ENCODE results near the gene FOXP1. TPM values are rescaled to one million over a fixed set of nuclear protein-coding genes. Genes with fewer than 3 reads are reported as not detected.

The FOXP1 gene
- total and polyA plus RNA-seq, 12 donors: 7.6 to 42.7 (median 24.3) TPM

DNA sequence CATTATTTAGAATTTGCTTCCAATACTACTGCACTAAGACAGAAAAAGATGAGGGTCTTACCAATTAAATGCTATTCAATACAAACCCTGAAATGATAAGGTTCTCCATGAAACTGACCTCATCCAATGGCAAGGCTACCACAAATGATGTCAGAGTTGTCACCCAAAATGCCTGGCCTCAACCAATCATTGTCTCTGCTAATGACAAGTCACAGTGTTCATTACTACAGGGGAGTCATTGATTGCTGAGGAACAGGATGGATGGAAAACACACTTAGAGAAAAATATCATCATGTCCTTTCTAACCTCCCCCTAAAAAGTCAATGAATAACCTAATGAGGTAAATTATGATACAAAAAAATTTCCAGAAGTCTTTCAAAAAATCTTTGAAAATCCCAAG lies 91.0 kb downstream of the FOXP1 start:
- intact Hi-C loops (cut with DNase I): no loop called here
- H3K36me3 ChIP-seq (replicated peaks in 1 of 2): no peaks in the 10 kb centered on the region
- no peaks in the 10 kb centered on the region for H3K27me3 ChIP-seq
- TF ChIP-seq CTCF (IDR thresholded peaks at IDR 0.05) (no peak), POLR2A (IDR thresholded peaks at IDR 0.05) (no peak)
- H3K27ac ChIP-seq: no peak overlapping the region
- no peak overlapping the region for H3K4me3 ChIP-seq
- H3K9me3 ChIP-seq (replicated peaks in 1 of 3): peaks cover 0 to 5% (median 0%) of the 10 kb centered on the region in 3 donors
- H3K4me1 ChIP-seq (replicated peaks in 1 of 2): peaks cover 6 to 16% of the 10 kb centered on the region in 2 donors
- DNase-seq: no peak

DNA sequence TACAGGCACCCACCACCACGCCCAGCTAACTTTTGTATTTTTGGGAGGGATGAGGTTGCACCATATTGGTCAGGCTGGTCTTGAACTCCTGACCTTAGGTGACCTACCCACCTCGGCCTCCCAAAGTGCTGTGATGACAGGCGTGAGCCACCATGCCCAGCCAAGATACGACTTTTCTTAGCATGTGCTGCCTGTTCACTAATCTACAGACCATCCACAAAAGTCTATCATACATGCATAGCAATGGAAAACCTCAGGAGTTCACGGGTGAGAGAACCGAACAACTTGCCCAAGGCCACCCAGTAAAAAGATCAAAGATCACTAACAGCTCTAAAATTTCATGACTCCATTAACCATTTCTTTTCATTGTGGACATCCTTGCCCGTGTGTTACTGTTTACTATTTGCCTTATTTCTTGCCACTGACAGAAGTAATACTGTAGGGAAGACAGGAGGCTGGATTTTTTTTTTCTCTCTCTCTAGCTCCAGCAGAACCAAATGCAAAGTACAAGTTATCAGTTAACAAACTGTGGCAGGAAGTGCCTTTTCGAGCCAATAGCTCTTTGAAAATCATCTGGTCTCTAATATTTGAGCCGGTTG lies 92.3 kb downstream of the FOXP1 start:
- intact Hi-C loops (cut with DNase I): no loop called here
- no peak for DNase-seq
- Histone ChIP-seq H3K27me3 (no peaks in the 10 kb centered on the region), H3K36me3 (replicated peaks in 1 of 2) (no peaks in the 10 kb centered on the region), H3K4me3 (no peak overlapping the region), H3K27ac (no peak overlapping the region), H3K4me1 (replicated peaks in 1 of 2) (peaks cover 3 to 5% of the 10 kb centered on the region in 2 donors), H3K9me3 (replicated peaks in 1 of 3) (peaks cover 0 to 5% (median 0%) of the 10 kb centered on the region in 3 donors)
- WGBS, 4 donors: 85 to 93% (median 91%) methylated on average over 9 of the region's 9 CpGs
- TF ChIP-seq POLR2A (IDR thresholded peaks at IDR 0.05) (no peak), CTCF (IDR thresholded peaks at IDR 0.05) (no peak)

DNA sequence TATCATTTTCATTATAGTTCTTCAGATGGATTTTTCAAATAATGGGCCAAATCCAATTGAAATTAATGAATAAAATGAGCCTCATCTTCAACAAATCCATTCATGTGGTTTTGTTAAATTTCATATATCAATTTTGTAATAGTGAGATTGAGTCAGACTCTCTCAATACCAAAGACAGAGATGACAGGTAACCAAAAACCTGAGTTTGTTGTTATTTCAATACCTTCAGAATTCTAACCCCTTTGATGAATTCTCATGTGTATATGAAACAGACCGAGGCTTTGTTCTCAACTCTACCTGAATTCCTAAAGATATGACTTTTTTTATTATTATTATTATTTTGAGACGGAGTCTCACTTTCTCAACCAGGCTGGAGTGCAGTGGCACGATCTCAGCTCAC lies 92.8 kb downstream of the FOXP1 start:
- Histone ChIP-seq H3K4me1 (replicated peaks in 1 of 2) (no peaks in the 10 kb centered on the region), H3K4me3 (no peak overlapping the region), H3K36me3 (replicated peaks in 1 of 2) (no peaks in the 10 kb centered on the region), H3K27me3 (no peaks in the 10 kb centered on the region), H3K9me3 (replicated peaks in 1 of 3) (peaks cover 0 to 5% (median 0%) of the 10 kb centered on the region in 3 donors), H3K27ac (no peak overlapping the region)
- TF ChIP-seq CTCF (IDR thresholded peaks at IDR 0.05) (no peak), POLR2A (IDR thresholded peaks at IDR 0.05) (no peak)
- DNase-seq: no peak
- intact Hi-C loops (cut with DNase I): no loop called here
- 95 to 100% (median 99%) methylated on average over 3 of the region's 3 CpGs for WGBS, 4 donors

DNA sequence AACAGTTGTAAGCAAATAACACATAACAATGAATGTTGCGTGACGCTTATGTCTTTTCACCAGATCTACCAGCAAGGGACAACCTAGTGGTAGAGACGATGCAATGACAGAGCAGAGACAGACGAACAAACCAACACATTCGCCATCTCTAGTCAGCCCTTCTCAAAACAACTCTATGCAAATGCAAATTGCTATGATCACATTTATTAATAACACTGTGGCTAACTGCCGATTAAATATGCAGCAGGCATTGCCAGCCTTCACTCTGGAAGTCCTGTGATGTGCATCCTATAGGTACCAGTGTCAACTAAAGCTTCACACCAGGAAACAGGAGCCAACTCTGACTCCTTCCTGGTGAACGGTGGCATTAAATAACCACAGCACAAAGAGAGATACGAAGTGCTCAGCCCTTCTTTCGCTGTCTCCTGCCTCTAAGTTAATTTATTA lies 94.2 kb downstream of the FOXP1 start:
- no peak overlapping the region for H3K27ac ChIP-seq
- no peaks in the 10 kb centered on the region for H3K4me1 ChIP-seq (replicated peaks in 1 of 2)
- DNase-seq: no peak
- H3K9me3 ChIP-seq (replicated peaks in 1 of 3): peaks cover 0 to 5% (median 0%) of the 10 kb centered on the region in 3 donors
- intact Hi-C loops (cut with DNase I): no loop called here
- H3K27me3 ChIP-seq: no peaks in the 10 kb centered on the region
- WGBS, 4 donors: 88 to 94% (median 93%) methylated on average over 9 of the region's 9 CpGs
- H3K36me3 ChIP-seq (replicated peaks in 1 of 2): no peaks in the 10 kb centered on the region
- H3K4me3 ChIP-seq: no peak overlapping the region
- TF ChIP-seq CTCF (IDR thresholded peaks at IDR 0.05) (no peak), POLR2A (IDR thresholded peaks at IDR 0.05) (no peak)

Measured in adrenal gland (tissue), 12 donors.